ENCODE data around the gene TBCCD1. TPM values are rescaled to one million over a fixed set of nuclear protein-coding genes. Genes with fewer than 3 reads are reported as not detected.

The TBCCD1 gene
- total RNA-seq, 2 donors from 2014 or later, result 11.9 to 14.0 TPM

- DNase-seq, result no peak
- no peaks in the 10 kb centered on the region for H3K36me3 Mint-ChIP-seq (ENCODE audit: low read depth)
- Histone ChIP-seq H3K27me3 (ENCODE audit: control insufficient read depth, insufficient read depth, low read length, poor library complexity, severe bottlenecking) (no peaks in the 10 kb centered on the region), H3K9me3 (ENCODE audit: control insufficient read depth, low read length) (no peaks in the 10 kb centered on the region), H3K27ac (ENCODE audit: low read depth, low read length) (no peak overlapping the region), H3K4me1 (ENCODE audit: control insufficient read depth, insufficient read depth, low read length) (no peaks in the 10 kb centered on the region), H3K4me3 (ENCODE audit: low read length) (no peak overlapping the region), H3K36me3 (ENCODE audit: control insufficient read depth, insufficient read depth, low read length) (no peaks in the 10 kb centered on the region), H3K9ac (ENCODE audit: extremely low read depth, low read length, poor library complexity, severe bottlenecking) (no peak overlapping the region)
- H3K27me3 Mint-ChIP-seq (ENCODE audit: insufficient read depth), result peaks cover 7% of the 10 kb centered on the region
- 87 to 100% methylated on average over 1 to 4 of the region's 4 CpGs for WGBS, 2 experiments (ENCODE audit: insufficient coverage in 1 of 2, insufficient read length in 1 of 2)
- no peak overlapping the region for H3K27ac Mint-ChIP-seq
- no peak for TF ChIP-seq CTCF (conservative IDR thresholded peaks at IDR 0.05)
- H3K4me3 Mint-ChIP-seq, result no peak overlapping the region
- H3K4me1 Mint-ChIP-seq, result no peaks in the 10 kb centered on the region
- H3K9me3 Mint-ChIP-seq, result no peaks in the 10 kb centered on the region
These were observed 52.0 kb downstream of the TBCCD1 start for GRCh38 chr3:186515125-186515524.

GRCh38 chr3:186514296-186515002 is 52.7 kb downstream of the TBCCD1 start:
- no peak overlapping the region for H3K4me3 Mint-ChIP-seq
- Histone ChIP-seq H3K27ac (ENCODE audit: low read depth, low read length) (no peak overlapping the region), H3K4me3 (ENCODE audit: low read length) (no peak overlapping the region), H3K9ac (ENCODE audit: extremely low read depth, low read length, poor library complexity, severe bottlenecking) (no peak overlapping the region), H3K27me3 (ENCODE audit: control insufficient read depth, insufficient read depth, low read length, poor library complexity, severe bottlenecking) (no peaks in the 10 kb centered on the region), H3K4me1 (ENCODE audit: control insufficient read depth, insufficient read depth, low read length) (no peaks in the 10 kb centered on the region), H3K36me3 (ENCODE audit: control insufficient read depth, insufficient read depth, low read length) (no peaks in the 10 kb centered on the region), H3K9me3 (ENCODE audit: control insufficient read depth, low read length) (no peaks in the 10 kb centered on the region)
- H3K36me3 Mint-ChIP-seq (ENCODE audit: low read depth), result no peaks in the 10 kb centered on the region
- H3K9me3 Mint-ChIP-seq, result no peaks in the 10 kb centered on the region
- H3K27me3 Mint-ChIP-seq (ENCODE audit: insufficient read depth), result peaks cover 7% of the 10 kb centered on the region
- peak; percentile 63 for DNase-seq
- H3K4me1 Mint-ChIP-seq, result no peaks in the 10 kb centered on the region
- WGBS, 2 experiments (ENCODE audit: insufficient coverage in 1 of 2, insufficient read length in 1 of 2), result 83 to 88% methylated on average over 1 to 3 of the region's 3 CpGs
- H3K27ac Mint-ChIP-seq, result no peak overlapping the region
- peak; percentile 77 for TF ChIP-seq CTCF (conservative IDR thresholded peaks at IDR 0.05)

- Mint-ChIP-seq H3K4me3 (no peak overlapping the region), H3K9me3 (no peaks in the 10 kb centered on the region), H3K36me3 (ENCODE audit: low read depth) (no peaks in the 10 kb centered on the region), H3K27ac (no peak overlapping the region), H3K4me1 (no peaks in the 10 kb centered on the region), H3K27me3 (ENCODE audit: insufficient read depth) (peaks cover 7% of the 10 kb centered on the region)
- Histone ChIP-seq H3K36me3 (ENCODE audit: control insufficient read depth, insufficient read depth, low read length) (no peaks in the 10 kb centered on the region), H3K9ac (ENCODE audit: extremely low read depth, low read length, poor library complexity, severe bottlenecking) (no peak overlapping the region), H3K9me3 (ENCODE audit: control insufficient read depth, low read length) (no peaks in the 10 kb centered on the region), H3K4me1 (ENCODE audit: control insufficient read depth, insufficient read depth, low read length) (no peaks in the 10 kb centered on the region), H3K27ac (ENCODE audit: low read depth, low read length) (no peak overlapping the region), H3K4me3 (ENCODE audit: low read length) (no peak overlapping the region), H3K27me3 (ENCODE audit: control insufficient read depth, insufficient read depth, low read length, poor library complexity, severe bottlenecking) (no peaks in the 10 kb centered on the region)
- no peak for DNase-seq
- WGBS, 2 experiments (ENCODE audit: insufficient coverage in 1 of 2, insufficient read length in 1 of 2), result 85 to 94% methylated on average over 4 to 5 of the region's 5 CpGs
- TF ChIP-seq CTCF (conservative IDR thresholded peaks at IDR 0.05), result no peak
These were observed 53.8 kb downstream of the TBCCD1 start for GRCh38 chr3:186513386-186513785.
